Hepatocyte (in vitro differentiated cells): Measurements from ENCODE around the gene CAPN13. TPM values are rescaled to one million over a fixed set of nuclear protein-coding genes. Genes with fewer than 3 reads are reported as not detected.

ENCODE experiments used
- DNase-seq: peaks from one replicate; pipeline ENCODE4 v3.0.0-alpha.2; 2016; ENCODE audit warnings: low spot score
- H2AFZ ChIP-seq: fragments of 200-600 bp; sonication (generic); 2 replicates; pipeline ENCODE4 v1.6.0; 2016; ENCODE audit warnings: antibody characterized with exemption, mild to moderate bottlenecking
- H3K27ac ChIP-seq: fragments of 200-600 bp; sonication (generic); 2 replicates; pipeline ENCODE4 v1.5.1; 2016; ENCODE audit warnings: mild to moderate bottlenecking
- H3K27me3 ChIP-seq: fragments of 200-600 bp; sonication (generic); 2 replicates; pipeline ENCODE4 v1.6.1; 2016
- H3K36me3 ChIP-seq: fragments of 200-600 bp; sonication (generic); replicated peaks from 2 replicates; pipeline ENCODE4 v1.5.1; 2016; ENCODE audit warnings: low read depth; ENCODE audit not compliant: insufficient read depth
- H3K4me1 ChIP-seq: fragments of 200-600 bp; sonication (generic); 2 replicates; pipeline ENCODE4 v1.5.1; 2016; ENCODE audit warnings: mild to moderate bottlenecking, moderate library complexity; ENCODE audit not compliant: insufficient read depth
- H3K4me2 ChIP-seq: fragments of 200-600 bp; sonication (generic); 2 replicates; pipeline ENCODE4 v1.6.0; 2016
- H3K4me3 ChIP-seq: fragments of 200-600 bp; sonication (generic); 2 replicates; pipeline ENCODE4 v1.5.1; 2016; ENCODE audit warnings: mild to moderate bottlenecking
- H3K79me2 ChIP-seq: fragments of 200-600 bp; sonication (generic); 2 replicates; pipeline ENCODE4 v1.6.0; 2017; ENCODE audit warnings: mild to moderate bottlenecking
- H3K9me2 ChIP-seq: fragments of 200-600 bp; sonication (generic); replicated peaks from 2 replicates; pipeline ENCODE4 v1.6.0; 2017; ENCODE audit warnings: mild to moderate bottlenecking; ENCODE audit not compliant: insufficient read depth
- H3K9me3 ChIP-seq: fragments of 200-600 bp; sonication (generic); 2 replicates; pipeline ENCODE4 v1.5.1; 2016; ENCODE audit warnings: low read depth, mild to moderate bottlenecking
- H4K20me1 ChIP-seq: fragments of 200-600 bp; sonication (generic); 2 replicates; pipeline ENCODE4 v1.6.0; 2016; ENCODE audit warnings: mild to moderate bottlenecking; ENCODE audit not compliant: insufficient read depth, poor library complexity, severe bottlenecking
- CTCF ChIP-seq: fragments of 200-600 bp; sonication (generic); IDR thresholded peaks from 2 replicates; pipeline ENCODE4 v1.5.1; 2016; ENCODE audit warnings: antibody characterized with exemption, mild to moderate bottlenecking; ENCODE audit not compliant: poor library complexity
- EZH2 ChIP-seq: fragments of 200-600 bp; sonication (generic); IDR thresholded peaks from 2 replicates; pipeline ENCODE4 v1.6.1; 2016; ENCODE audit warnings: antibody characterized with exemption, mild to moderate bottlenecking, borderline replicate concordance
- EZH2phosphoT487 ChIP-seq: fragments of 200-600 bp; sonication (generic); IDR thresholded peaks from one replicate; pipeline ENCODE4 v1.6.1; 2018; ENCODE audit warnings: antibody characterized with exemption, mild to moderate bottlenecking, low read depth, moderate library complexity; ENCODE audit not compliant: unreplicated experiment, severe bottlenecking
- WGBS: methylation state at CpG from one replicate; pipeline ENCODE4 v1.1.6; 2016; ENCODE audit warnings: low lambda C conversion rate; ENCODE audit errors: missing lambda C conversion rate; 5-methylcytosine and 5-hydroxymethylcytosine counted together
- polyA plus RNA-seq: library from polyadenylated mRNA; unstranded; fragments of >200 nt; fragmentation: Nextera tagmentation; extraction: Ambion mirVana; gene quantifications from 2 replicates; pipeline ENCODE4 v1.2.1, GENCODE V29; 2016
- small RNA-seq: library from RNA; depleted of rRNA; stranded (forward); fragments of <200 nt; gene quantifications from one replicate; pipeline ENCODE3, GENCODE V24; 2014
- total RNA-seq: library from RNA; depleted of rRNA; stranded (reverse); fragments of >200 nt; gene quantifications from 2 replicates; pipeline ENCODE4 v1.2.3, GENCODE V29; 2014

The CAPN13 gene
- total and polyA plus RNA-seq, 2 experiments from 2014 or later = 5.9 to 6.0 TPM

- Histone ChIP-seq H3K9me3 (no peaks in the 10 kb centered on the region), H3K27ac (no peak overlapping the region), H3K9me2 (no peaks in the 10 kb centered on the region), H3K4me2 (no peak overlapping the region), H3K36me3 (no peaks in the 10 kb centered on the region), H2AFZ (no peak overlapping the region), H3K4me3 (no peak overlapping the region), H3K4me1 (no peaks in the 10 kb centered on the region), H3K79me2 (no peaks in the 10 kb centered on the region), H3K27me3 (no peaks in the 10 kb centered on the region), H4K20me1 (no peaks in the 10 kb centered on the region)
- TF ChIP-seq EZH2 = no peak
- TF ChIP-seq CTCF = no peak
- no peak for TF ChIP-seq EZH2phosphoT487
- DNase-seq = no peak
- WGBS = 90% methylated on average over 4 of the region's 4 CpGs
These were observed 134.1 kb downstream of the CAPN13 start for GRCh38 chr2:30673127-30673526.

Small RNA genes within 50 kb of the gene (small RNA-seq; reads per million reads assigned to genes)
- gene AC092569.1 = not detected
